ENCODE results near the gene COQ2. TPM values are rescaled to one million over a fixed set of nuclear protein-coding genes. Genes with fewer than 3 reads are reported as not detected.

Gene COQ2
- total and polyA plus RNA-seq, 2 of the 13 experiments (the other 11 are each of a cell fraction or from before 2014, with no cell fraction given) = 10.1 to 17.3 TPM

DNA sequence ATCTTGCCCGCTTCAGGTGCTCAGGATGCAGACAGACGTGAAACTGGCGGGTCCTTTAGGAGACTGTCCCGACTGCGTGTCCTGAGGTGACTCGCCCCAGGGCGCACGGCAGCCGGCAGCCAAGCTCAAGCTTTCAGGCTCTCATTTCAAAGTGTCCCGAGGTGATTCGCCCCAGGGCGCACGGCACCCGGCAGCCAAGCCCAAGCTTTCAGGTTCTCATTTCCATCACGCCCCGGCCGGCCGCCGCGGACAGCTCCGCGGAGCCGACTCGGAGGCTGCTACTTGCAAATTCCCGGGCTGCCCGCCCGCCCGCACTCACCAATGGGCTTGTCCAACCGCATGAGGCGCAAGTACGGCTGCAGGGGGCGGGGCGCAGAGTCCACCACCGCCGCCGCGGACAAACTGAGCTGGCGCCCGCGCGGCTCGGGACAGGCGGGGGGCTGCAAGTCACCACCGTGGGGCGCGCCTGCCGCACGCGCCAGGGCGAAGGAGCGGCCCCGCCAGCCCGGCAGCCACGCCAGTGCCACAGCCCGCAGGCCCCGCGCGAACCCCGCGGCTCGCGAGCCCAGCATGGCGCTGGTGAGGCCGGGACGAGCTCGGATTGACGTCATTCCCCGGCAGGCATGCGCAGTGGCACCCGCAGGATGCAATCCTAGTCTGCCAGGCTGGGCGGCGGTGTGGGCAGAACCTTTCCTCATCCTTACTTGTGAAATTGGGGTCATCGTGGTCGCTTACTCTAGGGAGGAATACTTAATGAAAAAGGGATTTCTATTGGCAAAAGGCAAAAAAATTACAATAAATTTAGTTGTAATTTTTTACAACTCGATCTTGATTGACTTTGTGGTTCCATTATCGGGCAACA is at the start of gene COQ2 (continued):
- TF ChIP-seq ZNF777 (CRISPR knock-in tag; IDR thresholded peaks at IDR 0.05) = peak; percentile 61; the same call in 1 of the 2 replicates
- 0 out of 2 replicates have a peak, but pooled peaks have one; percentile 14 for TF ChIP-seq ATF3 (CRISPR knock-in tag; IDR thresholded peaks at IDR 0.05)
- TF ChIP-seq IKZF1 (IDR thresholded peaks at IDR 0.05) = no peak
- no peak for TF ChIP-seq MAFF (IDR thresholded peaks at IDR 0.05; ENCODE audit: low read depth, low read length)
- TF ChIP-seq ZBTB40 (IDR thresholded peaks at IDR 0.05) = no peak
- TF ChIP-seq ZBTB40 (CRISPR knock-in tag; IDR thresholded peaks at IDR 0.05) = peak; percentile 78
- peak; percentile 89; the same call in 1 of the 2 replicates for TF ChIP-seq ZNF567 (CRISPR knock-in tag; IDR thresholded peaks at IDR 0.05; ENCODE audit: borderline replicate concordance)
- no peak for TF ChIP-seq EZH2 (conservative IDR thresholded peaks at IDR 0.05; ENCODE audit: low read depth, low read length)
- TF ChIP-seq ZBTB8A (CRISPR knock-in tag; IDR thresholded peaks at IDR 0.05; ENCODE audit: borderline replicate concordance, low read depth) = no peak
- TF ChIP-seq ARNT (IDR thresholded peaks at IDR 0.05) = no peak
- TF ChIP-seq HNRNPUL1 (IDR thresholded peaks at IDR 0.05; ENCODE audit: low read depth, low read length) = no peak
- TF ChIP-seq RXRA (CRISPR knock-in tag; IDR thresholded peaks at IDR 0.05) = peak; percentile 63
- no peak for TF ChIP-seq ZNF337 (CRISPR knock-in tag; IDR thresholded peaks at IDR 0.05; ENCODE audit: borderline replicate concordance, low read depth)
- no peak for TF ChIP-seq MYPOP (CRISPR knock-in tag; IDR thresholded peaks at IDR 0.05)
- TF ChIP-seq ZNF317 (CRISPR knock-in tag; IDR thresholded peaks at IDR 0.05) = no peak
- TF ChIP-seq SETDB1 (CRISPR knock-in tag; IDR thresholded peaks at IDR 0.05; ENCODE audit: borderline replicate concordance) = no peak
- TF ChIP-seq ZNF20 (CRISPR knock-in tag; IDR thresholded peaks at IDR 0.05) = no peak
- TF ChIP-seq ATF2 (CRISPR knock-in tag; IDR thresholded peaks at IDR 0.05) = peak; percentile 94

Measured in HepG2 (cell line).